Lower leg skin (tissue), 4 donors: ENCODE data around the gene AKAP6. TPM values are rescaled to one million over a fixed set of nuclear protein-coding genes. Genes with fewer than 3 reads are reported as not detected.

ENCODE experiments used
- DNase-seq, 2 donors: peaks; one replicate each; pipeline ENCODE4 v3.0.0-alpha.2; 2019; ENCODE audit warnings: low spot score in 2 of 2
- H3K4me3 ChIP-seq: fragments of 200-600 bp; sonication (generic); 2 replicates; pipeline ENCODE4 v1.5.1; 2017; ENCODE audit warnings: mild to moderate bottlenecking, low read depth; ENCODE audit not compliant: poor library complexity, severe bottlenecking
- POLR2A ChIP-seq, 2 donors: fragments of 450-650 bp; IDR thresholded peaks; one replicate each; pipeline ENCODE4 v1.6.1; 2016 to 2017; ENCODE audit warnings: antibody characterized with exemption in 2 of 2, mild to moderate bottlenecking in 1 of 2, moderate library complexity in 1 of 2
- WGBS, 2 donors: methylation state at CpG; one replicate each; pipeline ENCODE4 v1.1.5; 2018; 5-methylcytosine and 5-hydroxymethylcytosine counted together
- intact Hi-C: fragments of 100-400 bp; cut with DNase I; formaldehyde crosslinking; loops from one replicate; pipeline ENCODE4 v1.15.0; 2023; ENCODE audit warnings: low total_unique reads
- total RNA-seq, 4 donors: library from RNA; depleted of rRNA; stranded (reverse); fragments of >200 nt; gene quantifications; one replicate each; pipeline ENCODE4 v1.1.0, GENCODE V29; 2016
- TF ChIP-seq, protein P1 (sequence below), 3 donors: fragments of 450-650 bp; IDR thresholded peaks; one replicate each; pipeline ENCODE4 v1.5.1; 2016; ENCODE audit warnings: antibody characterized with exemption in 3 of 3, mild to moderate bottlenecking in 3 of 3, moderate library complexity in 2 of 3

The AKAP6 gene
- total RNA-seq, 4 donors from 2014 or later, result 2.3 to 13.3 (median 3.6) TPM

- TF ChIP-seq, protein P1, sequence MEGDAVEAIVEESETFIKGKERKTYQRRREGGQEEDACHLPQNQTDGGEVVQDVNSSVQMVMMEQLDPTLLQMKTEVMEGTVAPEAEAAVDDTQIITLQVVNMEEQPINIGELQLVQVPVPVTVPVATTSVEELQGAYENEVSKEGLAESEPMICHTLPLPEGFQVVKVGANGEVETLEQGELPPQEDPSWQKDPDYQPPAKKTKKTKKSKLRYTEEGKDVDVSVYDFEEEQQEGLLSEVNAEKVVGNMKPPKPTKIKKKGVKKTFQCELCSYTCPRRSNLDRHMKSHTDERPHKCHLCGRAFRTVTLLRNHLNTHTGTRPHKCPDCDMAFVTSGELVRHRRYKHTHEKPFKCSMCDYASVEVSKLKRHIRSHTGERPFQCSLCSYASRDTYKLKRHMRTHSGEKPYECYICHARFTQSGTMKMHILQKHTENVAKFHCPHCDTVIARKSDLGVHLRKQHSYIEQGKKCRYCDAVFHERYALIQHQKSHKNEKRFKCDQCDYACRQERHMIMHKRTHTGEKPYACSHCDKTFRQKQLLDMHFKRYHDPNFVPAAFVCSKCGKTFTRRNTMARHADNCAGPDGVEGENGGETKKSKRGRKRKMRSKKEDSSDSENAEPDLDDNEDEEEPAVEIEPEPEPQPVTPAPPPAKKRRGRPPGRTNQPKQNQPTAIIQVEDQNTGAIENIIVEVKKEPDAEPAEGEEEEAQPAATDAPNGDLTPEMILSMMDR (IDR thresholded peaks at IDR 0.05), result no peak
- no peak for TF ChIP-seq POLR2A (IDR thresholded peaks at IDR 0.05)
- H3K4me3 ChIP-seq, result no peak overlapping the region
- 89 to 90% methylated on average over 1 of the region's 1 CpG for WGBS, 2 donors
- intact Hi-C loops, result no loop called here
- no peak for DNase-seq
These were observed 292.5 kb downstream of the AKAP6 start for GRCh38 chr14:32621585-32621984.

DNA sequence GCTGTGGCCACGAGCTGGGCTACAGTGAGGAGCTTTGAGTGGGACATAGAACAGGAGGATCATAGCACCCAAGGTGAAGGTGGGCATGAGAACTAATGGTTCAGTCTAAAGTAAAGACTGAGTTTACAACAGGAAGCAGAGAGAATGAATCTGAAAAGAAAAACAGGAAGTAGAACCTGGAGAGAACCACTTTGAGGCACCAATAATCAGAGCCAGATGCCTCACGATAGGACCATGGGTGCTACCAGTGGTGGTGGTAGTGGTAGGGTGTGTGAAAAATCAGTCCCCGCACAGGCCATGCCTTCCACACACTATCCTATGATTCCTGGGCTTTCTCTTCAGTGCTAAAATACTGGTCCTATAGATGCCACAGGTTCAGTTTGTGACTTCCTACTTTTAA is 293.6 kb downstream of the AKAP6 start:
- intact Hi-C loops, result no loop called here
- TF ChIP-seq POLR2A (IDR thresholded peaks at IDR 0.05), result no peak
- TF ChIP-seq, protein P1 (IDR thresholded peaks at IDR 0.05), result no peak
- WGBS, 2 donors, result 77 to 92% methylated on average over 3 of the region's 3 CpGs
- DNase-seq, result no peak
- no peak overlapping the region for H3K4me3 ChIP-seq

GRCh38 chr14:32623300-32624093 is 294.4 kb downstream of the AKAP6 start:
- DNase-seq, result no peak
- WGBS, 2 donors, result 73 to 79% methylated on average over 4 of the region's 4 CpGs
- intact Hi-C loops, result no loop called here
- TF ChIP-seq POLR2A (IDR thresholded peaks at IDR 0.05), result no peak
- TF ChIP-seq, protein P1 (IDR thresholded peaks at IDR 0.05), result no peak
- H3K4me3 ChIP-seq, result no peak overlapping the region

DNA sequence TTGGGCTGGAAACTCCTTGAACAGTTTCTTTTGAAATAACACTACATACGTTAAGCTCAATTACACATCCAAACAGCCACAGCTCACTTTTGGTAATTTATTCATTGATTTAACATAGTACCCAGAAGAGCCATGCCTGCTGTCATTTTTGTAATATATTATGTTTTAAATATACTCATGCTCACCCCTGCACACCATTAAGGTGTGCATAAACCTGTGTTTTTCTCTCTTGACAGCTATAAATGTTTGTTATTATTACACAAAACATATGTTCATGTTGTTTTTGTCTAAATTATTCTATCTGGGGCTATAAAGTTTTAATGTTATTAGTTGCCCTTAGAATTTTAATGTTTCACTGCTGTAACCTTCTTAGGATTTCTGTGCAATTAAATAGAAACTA is 296.1 kb downstream of the AKAP6 start:
- WGBS, 2 donors, result 91 to 94% methylated on average over 1 of the region's 1 CpG
- DNase-seq, result no peak
- intact Hi-C loops, result no loop called here
- H3K4me3 ChIP-seq, result no peak overlapping the region
- TF ChIP-seq, protein P1 (IDR thresholded peaks at IDR 0.05), result no peak
- no peak for TF ChIP-seq POLR2A (IDR thresholded peaks at IDR 0.05)

GRCh38 chr14:32627545-32628298 is 298.6 kb downstream of the AKAP6 start:
- TF ChIP-seq, protein P1 (IDR thresholded peaks at IDR 0.05), result no peak
- no peak for TF ChIP-seq POLR2A (IDR thresholded peaks at IDR 0.05)
- H3K4me3 ChIP-seq, result no peak overlapping the region
- intact Hi-C loops, result no loop called here
- 90 to 97% methylated on average over 4 of the region's 4 CpGs for WGBS, 2 donors
- no peak for DNase-seq
